K562 (cell line): ENCODE results near the gene C1orf198. TPM values are rescaled to one million over a fixed set of nuclear protein-coding genes. Genes with fewer than 3 reads are reported as not detected.

ENCODE experiments used
- ATAC-seq: fragments of 200-7000 bp; cut with Tn5 transposase; 3 replicates; pipeline ENCODE4 v1.9.1; 2020; ENCODE audit warnings: moderate library complexity
- BruUV-seq: library from RNA; stranded (reverse); fragments of 400-500 nt; replicated peaks from 2 replicates; lab custom pipeline; 2021; lab: Mats Ljungman, UMichigan
- CTCF ChIA-PET: fragments of 300-600 bp; formaldehyde crosslinking; extraction: SDS; loops from one replicate; lab custom pipeline; 2021; ENCODE audit warnings: low intra/inter-chr PET ratio; lab: Yijun Ruan, JAX
- POLR2A ChIA-PET: fragments of 300-600, 350-650 bp; sonication (Branson Sonifier 250); formaldehyde crosslinking; extraction: SDS; loops from one replicate; lab custom pipeline; 2021; ENCODE audit warnings: antibody characterized with exemption, inconsistent platforms; lab: Yijun Ruan, JAX
- DNase-seq, 4 experiments: peaks; one replicate each; pipeline versions ENCODE4 v3.0.0 to v3.0.0-alpha.2; 2011 to 2018; ENCODE audit warnings: low spot score in 3 of 4, mixed read lengths in 3 of 4; ENCODE audit errors: extremely low read depth in 1 of 4
- FAIRE-seq: peaks from 2 replicates; lab custom pipeline; 2011; peaks lifted over from hg19 to GRCh38; lab: Jason Lieb, UNC
- H2AFZ ChIP-seq: 2 replicates; pipeline ENCODE4 v1.6.0; 2011; ENCODE audit warnings: low read depth, low read length, control low read depth, inconsistent platforms
- H3K27ac ChIP-seq: fragments of 200-600 bp; 3 replicates; pipeline ENCODE4 v1.8.0; 2011; ENCODE audit warnings: low read depth, mild to moderate bottlenecking, control low read depth, inconsistent platforms, low read length, moderate library complexity, mixed read lengths; ENCODE audit errors: extremely low read depth
- H3K27me3 ChIP-seq, 2 experiments: fragments of 300-600 bp in 1 of 2; 2 replicates in 1 of 2; 3 replicates in 1 of 2; pipeline versions ENCODE4 v1.6.0 to v1.8.0; 2011; ENCODE audit warnings: inconsistent platforms in 2 of 2, low read length in 2 of 2, mild to moderate bottlenecking in 1 of 2, mixed read lengths in 1 of 2, moderate library complexity in 1 of 2; ENCODE audit not compliant: control insufficient read depth in 2 of 2, insufficient read depth in 2 of 2
- H3K36me3 ChIP-seq: fragments of 300-600 bp; 3 replicates; pipeline ENCODE4 v1.8.0; 2011; ENCODE audit warnings: mild to moderate bottlenecking, low read length, inconsistent platforms; ENCODE audit not compliant: control insufficient read depth, insufficient read depth
- H3K4me1 ChIP-seq, 2 experiments: fragments of 200-600 bp in 1 of 2; replicated peaks in 1 of 2; 2 replicates in 1 of 2; 3 replicates in 1 of 2; pipeline versions ENCODE4 v1.5.1 to v1.8.0; 2011; ENCODE audit warnings: inconsistent platforms in 2 of 2, low read length in 2 of 2, mild to moderate bottlenecking in 1 of 2, mixed read lengths in 1 of 2, moderate library complexity in 1 of 2; ENCODE audit not compliant: control insufficient read depth in 2 of 2, insufficient read depth in 2 of 2
- H3K4me2 ChIP-seq: 2 replicates; pipeline ENCODE4 v1.6.1; 2011; ENCODE audit warnings: low read length, control low read depth, inconsistent platforms, mixed read lengths; ENCODE audit not compliant: insufficient read depth
- H3K4me3 ChIP-seq: fragments of 200-600 bp; sonication (generic), shearing (Covaris generic); 2 replicates; pipeline ENCODE4 v1.5.1; 2016; ENCODE audit warnings: control low read depth, inconsistent platforms
- H3K79me2 ChIP-seq: fragments of 200-600 bp; 3 replicates; pipeline ENCODE4 v1.8.0; 2011; ENCODE audit warnings: low read length, inconsistent platforms; ENCODE audit not compliant: control insufficient read depth, insufficient read depth
- H3K9ac ChIP-seq, 2 experiments: 2 replicates each; pipeline versions ENCODE4 v1.6.0 to v1.6.1; 2011; ENCODE audit warnings: low read depth in 2 of 2, low read length in 2 of 2, control low read depth in 1 of 2, inconsistent platforms in 1 of 2, mild to moderate bottlenecking in 1 of 2, mixed read lengths in 1 of 2; ENCODE audit not compliant: insufficient read depth in 1 of 2
- H3K9me1 ChIP-seq: one replicate; pipeline ENCODE4 v1.6.0; 2011; ENCODE audit warnings: inconsistent platforms, mild to moderate bottlenecking, low read length, moderate library complexity; ENCODE audit not compliant: control insufficient read depth, insufficient read depth
- H3K9me3 ChIP-seq: replicated peaks from 2 replicates; pipeline ENCODE4 v1.5.1; 2011; ENCODE audit warnings: low read depth, low read length, inconsistent platforms; ENCODE audit not compliant: control insufficient read depth, insufficient read depth
- H4K20me1 ChIP-seq: replicated peaks from 2 replicates; pipeline ENCODE4 v1.6.1; 2011; ENCODE audit warnings: low read length, inconsistent platforms, mixed read lengths; ENCODE audit not compliant: control insufficient read depth, insufficient read depth
- IFI16 ChIP-seq: fragments of 250-450 bp; sonication (Bioruptor Pico); IDR thresholded peaks from 2 replicates; pipeline ENCODE4 v2.1.2; 2022; ENCODE audit warnings: mild to moderate bottlenecking, inconsistent platforms
- TAL1 ChIP-seq: fragments of 450-650 bp; IDR thresholded peaks from 2 replicates; pipeline ENCODE4 v1.6.1; 2016; ENCODE audit warnings: mild to moderate bottlenecking
- ZNF311 ChIP-seq: fragments of 250-450 bp; sonication (Bioruptor Pico); IDR thresholded peaks from 2 replicates; pipeline ENCODE4 v1.4.0; 2020; ENCODE audit warnings: mild to moderate bottlenecking, moderate library complexity
- WGBS: fragments of 100-300 bp; shearing (Covaris generic); methylation state at CpG from one replicate; pipeline ENCODE4 v1.1.6; 2016; ENCODE audit warnings: low coverage, mixed read lengths; ENCODE audit not compliant: insufficient coverage; ENCODE audit errors: missing lambda C conversion rate; 5-methylcytosine and 5-hydroxymethylcytosine counted together
- in situ Hi-C: fragments of 300-500 bp; cut with MboI; formaldehyde crosslinking; loops from 4 replicates; pipeline ENCODE4 v1.15.0; 2018; ENCODE audit warnings: inconsistent platforms, mixed read lengths
- intact Hi-C: fragments of 100-400 bp; cut with micrococcal nuclease; formaldehyde crosslinking; loops from 2 replicates; pipeline ENCODE4 v1.14.2; 2022
- polyA plus RNA-seq, 8 experiments: library from polyadenylated mRNA; depleted of rRNA in 4 of 8; stranded (reverse) in 5 of 8; unstranded in 3 of 8; fragments of >200 nt; fragmentation: Nextera tagmentation in 2 of 8; fragmentation: Illumina TruSeq in 1 of 8; extraction: Ambion mirVana in 2 of 8; extraction: Trizol in 1 of 8; gene quantifications; 2 replicates each; pipeline versions ENCODE4 v1.2.1 to v1.2.3, GENCODE V29; 2011 to 2014; ENCODE audit warnings: inconsistent platforms in 1 of 8, missing spikeins in 1 of 8
- total RNA-seq, 7 experiments: library from RNA; depleted of rRNA in 6 of 7; stranded (reverse); fragments of >200 nt in 6 of 7; fragmentation: Illumina TruSeq in 2 of 7; extraction: Trizol in 2 of 7; gene quantifications; 2 replicates each; pipeline versions ENCODE4 v1.2.1 to v1.2.3, GENCODE V29; 2011 to 2021; ENCODE audit warnings: low replicate concordance in 1 of 7
- TF ChIP-seq, protein P1 (sequence below), 2 experiments: IDR thresholded peaks; 2 replicates each; pipeline ENCODE4 v1.6.1; 2011; ENCODE audit warnings: borderline replicate concordance in 1 of 2, control low read depth in 1 of 2, low read depth in 1 of 2, low read length in 1 of 2, mild to moderate bottlenecking in 1 of 2, mixed read lengths in 1 of 2, moderate library complexity in 1 of 2; ENCODE audit not compliant: insufficient read depth in 1 of 2, insufficient read length in 1 of 2, poor library complexity in 1 of 2, severe bottlenecking in 1 of 2; ENCODE audit errors: extremely low read depth in 1 of 2
- TF ChIP-seq, protein P2 (sequence below): fragments of 250-450 bp; sonication (Bioruptor Pico); IDR thresholded peaks from 2 replicates; pipeline ENCODE4 v1.8.0; 2022; ENCODE audit warnings: inconsistent platforms

C1orf198 gene
- total and polyA plus RNA-seq, 9 of the 15 experiments (the other 6 are each of a cell fraction or from before 2014, with no cell fraction given) = 2.0 to 15.1 (median 10.4) TPM

DNA sequence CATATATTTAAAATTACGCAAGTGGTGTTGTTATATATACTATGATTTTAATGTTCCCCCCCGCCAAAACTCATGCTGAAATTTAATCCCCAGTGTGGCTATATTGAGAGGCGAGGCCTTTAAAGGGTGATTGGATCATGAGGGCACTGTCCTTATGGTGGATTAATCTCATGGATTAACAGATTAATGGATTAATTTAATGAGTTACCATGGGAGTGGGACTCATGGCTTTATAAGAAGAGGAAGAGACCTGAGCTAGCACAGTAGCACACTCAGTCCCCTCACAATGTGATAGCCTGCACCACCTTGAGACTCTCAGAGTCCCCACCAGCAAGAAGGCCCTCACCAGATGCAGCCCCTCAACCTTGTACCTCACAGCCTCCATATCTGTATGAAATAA lies 34.8 kb downstream of the C1orf198 start:
- in situ Hi-C loops (no loop called here), intact Hi-C loops (no loop called here)
- TF ChIP-seq TAL1 (no peak), ZNF311 (CRISPR knock-in tag) (no peak), IFI16 (CRISPR knock-in tag) (no peak)
- TF ChIP-seq, protein P1, sequence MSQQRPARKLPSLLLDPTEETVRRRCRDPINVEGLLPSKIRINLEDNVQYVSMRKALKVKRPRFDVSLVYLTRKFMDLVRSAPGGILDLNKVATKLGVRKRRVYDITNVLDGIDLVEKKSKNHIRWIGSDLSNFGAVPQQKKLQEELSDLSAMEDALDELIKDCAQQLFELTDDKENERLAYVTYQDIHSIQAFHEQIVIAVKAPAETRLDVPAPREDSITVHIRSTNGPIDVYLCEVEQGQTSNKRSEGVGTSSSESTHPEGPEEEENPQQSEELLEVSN (IDR thresholded peaks at IDR 0.05; ENCODE audit: borderline replicate concordance in 1 of 2, extremely low read depth in 1 of 2, insufficient read depth in 1 of 2, insufficient read length in 1 of 2, low read depth in 1 of 2, low read length in 1 of 2, poor library complexity in 1 of 2, severe bottlenecking in 1 of 2) = no peak
- TF ChIP-seq, protein P2, sequence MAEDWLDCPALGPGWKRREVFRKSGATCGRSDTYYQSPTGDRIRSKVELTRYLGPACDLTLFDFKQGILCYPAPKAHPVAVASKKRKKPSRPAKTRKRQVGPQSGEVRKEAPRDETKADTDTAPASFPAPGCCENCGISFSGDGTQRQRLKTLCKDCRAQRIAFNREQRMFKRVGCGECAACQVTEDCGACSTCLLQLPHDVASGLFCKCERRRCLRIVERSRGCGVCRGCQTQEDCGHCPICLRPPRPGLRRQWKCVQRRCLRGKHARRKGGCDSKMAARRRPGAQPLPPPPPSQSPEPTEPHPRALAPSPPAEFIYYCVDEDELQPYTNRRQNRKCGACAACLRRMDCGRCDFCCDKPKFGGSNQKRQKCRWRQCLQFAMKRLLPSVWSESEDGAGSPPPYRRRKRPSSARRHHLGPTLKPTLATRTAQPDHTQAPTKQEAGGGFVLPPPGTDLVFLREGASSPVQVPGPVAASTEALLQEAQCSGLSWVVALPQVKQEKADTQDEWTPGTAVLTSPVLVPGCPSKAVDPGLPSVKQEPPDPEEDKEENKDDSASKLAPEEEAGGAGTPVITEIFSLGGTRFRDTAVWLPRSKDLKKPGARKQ (CRISPR knock-in tag) = no peak
- CTCF ChIA-PET = no interaction called here
- no peak overlapping the region for H2AFZ ChIP-seq
- no peaks in the 10 kb centered on the region for H3K9me1 ChIP-seq
- H3K4me3 ChIP-seq = no peak overlapping the region
- H4K20me1 ChIP-seq = no peaks in the 10 kb centered on the region
- no peak overlapping the region for H3K27ac ChIP-seq
- FAIRE-seq (no peak), DNase-seq (no peak), ATAC-seq (no peak)
- no peak overlapping the region for H3K9ac ChIP-seq
- no peaks in the 10 kb centered on the region; a peak in 1 of 5 replicates for H3K4me1 ChIP-seq
- 9% methylated on average over 3 of the region's 3 CpGs for WGBS
- H3K27me3 ChIP-seq = peaks cover 2 to 4% of the 10 kb centered on the region in 2 experiments; a peak in 2 of 5 replicates
- no peaks in the 10 kb centered on the region for H3K79me2 ChIP-seq
- no TSS peak for BruUV-seq
- POLR2A ChIA-PET = interaction anchor here (0.6 to 1.7 kb wide), 2 partner anchors 13 to 121 kb away, joined by 3 to 5 read pairs; no protein-coding TSS in a partner anchor
- H3K36me3 ChIP-seq = no peaks in the 10 kb centered on the region
- H3K9me3 ChIP-seq = no peaks in the 10 kb centered on the region
- H3K4me2 ChIP-seq = no peak overlapping the region
